Measurements from ENCODE around the gene SLC11A2. TPM values are rescaled to one million over a fixed set of nuclear protein-coding genes. Genes with fewer than 3 reads are reported as not detected.

Gene SLC11A2
- total and polyA plus RNA-seq, 2 donors (not counting 1 experiment from before 2014, with no cell fraction given), result 19.7 to 42.0 TPM

DNA sequence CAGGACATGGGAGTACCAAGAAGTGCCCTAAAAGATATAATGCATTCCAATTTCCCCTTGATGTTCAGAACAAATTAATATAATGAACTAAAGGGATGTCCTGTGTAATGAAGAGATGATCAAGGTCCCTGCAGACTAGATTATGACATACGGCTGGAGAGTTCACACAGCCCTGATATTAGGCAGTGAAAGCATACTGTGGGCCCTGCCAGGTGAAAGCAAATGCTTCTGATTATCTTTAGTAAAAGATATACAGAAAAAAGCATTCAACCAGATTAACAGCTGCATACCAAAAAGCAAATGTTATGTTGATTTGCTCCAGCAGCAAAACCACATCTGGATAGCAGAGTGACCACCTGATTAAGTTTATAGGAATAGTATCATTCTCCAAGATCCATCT, 61.8 kb downstream of the SLC11A2 start:
- no peak for ATAC-seq (ENCODE audit: low read depth)
- H3K4me3 ChIP-seq (ENCODE audit: control extremely low read depth in 1 of 5, extremely low read depth in 1 of 5, insufficient read depth in 1 of 5, low read depth in 2 of 5, low read length in 4 of 5), result no peak overlapping the region
- H4K20me1 ChIP-seq (ENCODE audit: control insufficient read depth, insufficient read depth, low read length, poor library complexity, severe bottlenecking), result no peaks in the 10 kb centered on the region

GRCh38 chr12:50961708-50962107, 64.5 kb downstream of the SLC11A2 start:
- Histone ChIP-seq H3K4me3 (ENCODE audit: control extremely low read depth in 1 of 5, extremely low read depth in 1 of 5, insufficient read depth in 1 of 5, low read depth in 2 of 5, low read length in 4 of 5) (no peak overlapping the region), H3K4me1 (ENCODE audit: control insufficient read depth in 2 of 2, insufficient read depth in 2 of 2, low read length in 2 of 2) (no peaks in the 10 kb centered on the region), H3K4me2 (replicated peaks; ENCODE audit: low read depth, low read length, poor library complexity, severe bottlenecking) (no peak overlapping the region), H3K9me3 (ENCODE audit: control extremely low read depth in 1 of 3, control insufficient read depth in 2 of 3, insufficient read depth in 1 of 3, low read length in 2 of 3) (no peaks in the 10 kb centered on the region), H3K79me2 (ENCODE audit: control insufficient read depth, insufficient read depth, low read length) (no peaks in the 10 kb centered on the region), H3K27ac (ENCODE audit: low read length in 2 of 2) (no peak overlapping the region), H2AFZ (ENCODE audit: insufficient read depth, low read depth, low read length, poor library complexity, severe bottlenecking) (no peak overlapping the region), H3K36me3 (replicated peaks in 1 of 2; ENCODE audit: control extremely low read depth in 1 of 2, control insufficient read depth in 1 of 2, extremely low read depth in 1 of 2, insufficient read depth in 2 of 2, low read length in 1 of 2) (no peaks in the 10 kb centered on the region), H3K27me3 (replicated peaks in 1 of 4; ENCODE audit: control extremely low read depth in 1 of 4, control insufficient read depth in 3 of 4, insufficient read depth in 4 of 4, low read length in 3 of 4) (no peaks in the 10 kb centered on the region), H4K20me1 (ENCODE audit: control insufficient read depth, insufficient read depth, low read length, poor library complexity, severe bottlenecking) (no peaks in the 10 kb centered on the region), H3K9ac (ENCODE audit: low read length) (no peak overlapping the region)
- CTCF ChIA-PET, result interaction anchor here (0.6 to 1.0 kb wide), 2 partner anchors 136 to 727 kb away, joined by 3 to 4 read pairs; no protein-coding TSS in a partner anchor
- Mint-ChIP-seq H3K9me3 (ENCODE audit: insufficient read depth) (no peaks in the 10 kb centered on the region), H3K27me3 (no peaks in the 10 kb centered on the region), H3K27ac (no peak overlapping the region), H3K4me1 (peaks cover 5% of the 10 kb centered on the region), H3K4me3 (no peak overlapping the region)
- POLR2A ChIA-PET, result no interaction called here
- ATAC-seq (ENCODE audit: low read depth) (no peak), DNase-seq (no peak)
- 100% methylated on average over 1 of the region's 4 CpGs for WGBS (ENCODE audit: insufficient coverage)
- TF ChIP-seq EZH2 (IDR thresholded peaks at IDR 0.05; ENCODE audit: borderline replicate concordance, insufficient read depth, low read depth, low read length, poor library complexity, severe bottlenecking), result no peak
- no peak for TF ChIP-seq CTCF (IDR thresholded peaks at IDR 0.05)
- intact Hi-C loops (cut with micrococcal nuclease), result no loop called here

More for the DNA sequence above, 61.8 kb downstream of the SLC11A2 start:
- no peak overlapping the region for H3K9ac ChIP-seq (ENCODE audit: low read length)
- no peak overlapping the region for H2AFZ ChIP-seq (ENCODE audit: insufficient read depth, low read depth, low read length, poor library complexity, severe bottlenecking)
- H3K79me2 ChIP-seq (ENCODE audit: control insufficient read depth, insufficient read depth, low read length), result no peaks in the 10 kb centered on the region
- Mint-ChIP-seq H3K9me3 (ENCODE audit: insufficient read depth) (no peaks in the 10 kb centered on the region), H3K27ac (no peak overlapping the region), H3K4me3 (no peak overlapping the region), H3K27me3 (no peaks in the 10 kb centered on the region), H3K4me1 (peaks cover 5% of the 10 kb centered on the region)
- WGBS (ENCODE audit: insufficient coverage), result 83% methylated on average over 1 of the region's 1 CpG
- no peak for TF ChIP-seq CTCF (IDR thresholded peaks at IDR 0.05)
- TF ChIP-seq EZH2 (IDR thresholded peaks at IDR 0.05; ENCODE audit: borderline replicate concordance, insufficient read depth, low read depth, low read length, poor library complexity, severe bottlenecking), result no peak
- POLR2A ChIA-PET, result no interaction called here
- H3K27me3 ChIP-seq (replicated peaks in 1 of 4; ENCODE audit: control extremely low read depth in 1 of 4, control insufficient read depth in 3 of 4, insufficient read depth in 4 of 4, low read length in 3 of 4), result no peaks in the 10 kb centered on the region
- no peaks in the 10 kb centered on the region for H3K36me3 ChIP-seq (replicated peaks in 1 of 2; ENCODE audit: control extremely low read depth in 1 of 2, control insufficient read depth in 1 of 2, extremely low read depth in 1 of 2, insufficient read depth in 2 of 2, low read length in 1 of 2)
- H3K27ac ChIP-seq (ENCODE audit: low read length in 2 of 2), result no peak overlapping the region
- CTCF ChIA-PET, result interaction anchor here (1.6 kb wide), 1 partner anchor 139 kb away, joined by 3 read pairs; no protein-coding TSS in a partner anchor
- intact Hi-C loops (cut with micrococcal nuclease), result no loop called here
- DNase-seq, result no peak
- no peaks in the 10 kb centered on the region for H3K4me1 ChIP-seq (ENCODE audit: control insufficient read depth in 2 of 2, insufficient read depth in 2 of 2, low read length in 2 of 2)
- no peaks in the 10 kb centered on the region for H3K9me3 ChIP-seq (ENCODE audit: control extremely low read depth in 1 of 3, control insufficient read depth in 2 of 3, insufficient read depth in 1 of 3, low read length in 2 of 3)
- H3K4me2 ChIP-seq (replicated peaks; ENCODE audit: low read depth, low read length, poor library complexity, severe bottlenecking), result no peak overlapping the region
